ENCODE measurements around the gene ADAM12. TPM values are rescaled to one million over a fixed set of nuclear protein-coding genes. Genes with fewer than 3 reads are reported as not detected.

Gene ADAM12
- total and polyA plus RNA-seq, 8 donors, result 0.03 to 3.7 (median 0.15) TPM

GRCh38 chr10:126146771-126147170, 241.5 kb downstream of the ADAM12 start:
- intact Hi-C loops (cut with DNase I), result no loop called here
- ATAC-seq (no peak), FAIRE-seq (no peak), DNase-seq (no peak)
- no peak for TF ChIP-seq CTCF (IDR thresholded peaks at IDR 0.05)
- 77 to 85% methylated on average over 6 of the region's 6 CpGs for WGBS, 2 donors
- H3K9me3 ChIP-seq, result peaks cover 0 to 5% (median 0%) of the 10 kb centered on the region in 4 donors
- H3K4me1 ChIP-seq, result no peaks in the 10 kb centered on the region
- no peak overlapping the region for H3K4me3 ChIP-seq
- no peaks in the 10 kb centered on the region for H3K27me3 ChIP-seq
- H3K27ac ChIP-seq, result no peak overlapping the region
- no peaks in the 10 kb centered on the region for H3K36me3 ChIP-seq

- intact Hi-C loops (cut with DNase I), result no loop called here
Measured at GRCh38 chr10:126143117-126143516, 245.2 kb downstream of the ADAM12 start.

GRCh38 chr10:126140746-126141273, 247.5 kb downstream of the ADAM12 start:
- FAIRE-seq, result no peak
- WGBS, 2 donors, result 65 to 72% methylated on average over 4 of the region's 4 CpGs
- Histone ChIP-seq H3K36me3 (no peaks in the 10 kb centered on the region), H3K4me1 (no peaks in the 10 kb centered on the region), H3K27me3 (no peaks in the 10 kb centered on the region), H3K9me3 (no peaks in the 10 kb centered on the region), H3K27ac (no peak overlapping the region), H3K4me3 (no peak overlapping the region)
- DNase-seq, result no peak
- intact Hi-C loops (cut with DNase I), result no loop called here
- ATAC-seq, result no peak
- TF ChIP-seq CTCF (IDR thresholded peaks at IDR 0.05), result no peak

More at GRCh38 chr10:126143117-126143516, 245.2 kb downstream of the ADAM12 start:
- FAIRE-seq, result no peak
- Histone ChIP-seq H3K27ac (no peak overlapping the region), H3K27me3 (no peaks in the 10 kb centered on the region), H3K36me3 (no peaks in the 10 kb centered on the region), H3K4me3 (no peak overlapping the region), H3K4me1 (no peaks in the 10 kb centered on the region), H3K9me3 (no peaks in the 10 kb centered on the region)
- WGBS, 2 donors, result 80 to 88% methylated on average over 2 of the region's 2 CpGs
- DNase-seq, result no peak
- TF ChIP-seq CTCF (IDR thresholded peaks at IDR 0.05), result no peak
- no peak for ATAC-seq

GRCh38 chr10:126137562-126138221, 250.6 kb downstream of the ADAM12 start:
- DNase-seq (no peak), ATAC-seq (no peak), FAIRE-seq (no peak)
- TF ChIP-seq CTCF (IDR thresholded peaks at IDR 0.05), result no peak
- WGBS, 2 donors, result 60% methylated on average over 4 of the region's 4 CpGs
- intact Hi-C loops (cut with DNase I), result no loop called here
- H3K27me3 ChIP-seq, result no peaks in the 10 kb centered on the region
- no peak overlapping the region for H3K4me3 ChIP-seq
- H3K9me3 ChIP-seq, result no peaks in the 10 kb centered on the region
- no peaks in the 10 kb centered on the region for H3K4me1 ChIP-seq
- no peak overlapping the region for H3K27ac ChIP-seq
- no peaks in the 10 kb centered on the region for H3K36me3 ChIP-seq

GRCh38 chr10:126135941-126136595, 252.2 kb downstream of the ADAM12 start:
- intact Hi-C loops (cut with DNase I), result no loop called here
- ATAC-seq, result no peak

More at GRCh38 chr10:126135941-126136595, 252.2 kb downstream of the ADAM12 start:
- Histone ChIP-seq H3K36me3 (no peaks in the 10 kb centered on the region), H3K27ac (no peak overlapping the region), H3K4me3 (no peak overlapping the region), H3K27me3 (no peaks in the 10 kb centered on the region), H3K9me3 (no peaks in the 10 kb centered on the region), H3K4me1 (no peaks in the 10 kb centered on the region)
- DNase-seq (no peak), FAIRE-seq (no peak)
- 54 to 55% methylated on average over 8 of the region's 8 CpGs for WGBS, 2 donors
- no peak for TF ChIP-seq CTCF (IDR thresholded peaks at IDR 0.05)
